Measurements from ENCODE around the gene PLCL2.
"Not testable (repeated sequence)": the region's sequence is repeated elsewhere in the genome, so short reads cannot be mapped to it uniquely, and the experiment has no call there.

Gene PLCL2

DNA sequence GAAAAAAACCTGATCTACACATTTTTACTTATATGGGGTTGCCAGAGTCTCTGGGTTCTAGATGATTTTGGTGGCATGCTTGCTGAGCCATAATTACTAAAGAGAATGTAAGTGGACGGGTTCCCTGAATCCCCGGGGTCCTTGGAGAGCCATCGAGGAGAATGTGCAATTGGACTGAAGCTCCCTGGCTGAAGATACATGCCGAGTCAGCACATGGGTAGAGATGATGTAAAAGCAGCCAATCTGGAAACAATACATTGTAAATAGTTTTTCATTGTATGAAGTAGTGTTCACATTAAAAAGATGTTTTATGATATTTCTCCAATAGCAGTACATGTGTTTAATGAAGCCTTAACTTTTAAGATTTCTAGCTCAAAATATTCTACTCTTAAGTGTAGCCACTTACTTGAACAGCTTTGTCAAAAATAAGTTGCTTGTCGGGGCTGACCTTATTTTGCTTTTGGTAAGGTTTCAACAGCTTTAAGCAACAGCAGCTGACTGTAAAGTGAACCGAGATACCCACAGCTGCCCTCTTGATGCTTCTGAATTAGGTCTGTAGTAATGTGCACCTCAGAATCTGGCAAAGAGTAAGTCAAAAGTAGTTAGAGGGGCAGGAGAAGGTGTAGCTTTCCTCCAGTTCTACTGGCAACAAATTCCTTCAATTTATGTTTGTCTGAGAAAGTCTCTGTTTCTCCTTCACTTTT lies 205.7 kb downstream of the PLCL2 start:
- no peak for DNase-seq (ENCODE audit: low read depth)
- TF ChIP-seq MYC (IDR thresholded peaks at IDR 0.05; ENCODE audit: low read depth, low read length): no peak
- no peak for TF ChIP-seq POLR2A (IDR thresholded peaks at IDR 0.05; ENCODE audit: extremely low read depth, insufficient read length)
- TF ChIP-seq CTCF (IDR thresholded peaks at IDR 0.05; ENCODE audit: low read depth, low read length): no peak

DNA sequence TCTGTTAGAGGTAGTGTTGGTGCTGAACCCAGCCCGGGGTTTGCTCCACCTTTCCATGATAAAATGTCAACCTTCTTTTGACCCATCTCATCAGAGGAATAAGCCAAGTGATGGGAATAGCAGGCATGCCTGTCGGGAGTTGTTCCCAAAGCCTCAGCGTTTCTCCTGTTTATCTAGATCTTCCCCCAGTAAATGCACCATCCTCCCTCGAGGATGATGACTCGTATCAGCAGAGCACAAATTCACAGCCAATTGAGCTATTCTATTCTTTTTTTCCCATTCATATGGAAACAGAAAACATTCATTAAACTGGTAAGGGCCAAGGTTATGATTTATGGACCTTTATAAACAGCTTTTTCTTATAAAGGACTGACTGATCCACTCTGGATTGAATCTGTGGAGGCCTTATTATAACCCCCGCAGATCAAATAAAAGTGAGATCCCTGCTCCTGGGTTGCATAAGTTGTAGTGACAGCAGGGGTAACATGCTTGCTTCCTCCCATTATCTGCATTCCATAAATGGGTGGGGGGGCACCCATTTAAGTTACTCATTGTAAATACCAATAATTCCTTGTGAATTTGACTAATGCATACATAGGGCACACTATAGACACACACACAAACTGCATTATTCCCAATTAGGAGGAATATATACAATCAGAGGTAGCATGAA lies 207.3 kb downstream of the PLCL2 start:
- TF ChIP-seq POLR2A (IDR thresholded peaks at IDR 0.05; ENCODE audit: extremely low read depth, insufficient read length) (no peak), CTCF (IDR thresholded peaks at IDR 0.05; ENCODE audit: low read depth, low read length) (no peak), MYC (IDR thresholded peaks at IDR 0.05; ENCODE audit: low read depth, low read length) (no peak), MAX (IDR thresholded peaks at IDR 0.05; ENCODE audit: low read depth, low read length) (no peak)
- no peak for DNase-seq (ENCODE audit: low read depth)
- no peak overlapping the region for H3K4me3 ChIP-seq (ENCODE audit: low read depth, low read length)

More for the DNA sequence above, 205.7 kb downstream of the PLCL2 start:
- H3K4me3 ChIP-seq (ENCODE audit: low read depth, low read length): no peak overlapping the region

DNA sequence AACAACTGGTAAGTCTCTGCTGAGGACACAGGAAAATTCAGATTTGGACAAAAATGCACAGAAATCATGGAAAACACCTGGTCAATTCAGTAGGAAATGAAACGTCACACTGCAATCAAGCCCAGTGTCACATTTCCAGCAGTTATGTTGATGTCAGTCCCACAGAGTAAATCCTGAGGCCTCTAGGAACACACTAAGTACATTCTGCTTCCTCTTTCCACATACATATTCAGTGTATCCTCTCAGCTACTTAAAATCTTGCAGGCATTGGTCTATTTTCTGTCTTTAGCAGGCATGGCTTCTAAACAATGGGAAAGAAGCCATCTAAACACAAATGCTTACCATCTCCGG lies 207.8 kb downstream of the PLCL2 start:
- no peak for DNase-seq (ENCODE audit: low read depth)
- no peak for TF ChIP-seq POLR2A (IDR thresholded peaks at IDR 0.05; ENCODE audit: extremely low read depth, insufficient read length)
- no peak for TF ChIP-seq MYC (IDR thresholded peaks at IDR 0.05; ENCODE audit: low read depth, low read length)
- no peak for TF ChIP-seq MAX (IDR thresholded peaks at IDR 0.05; ENCODE audit: low read depth, low read length)
- no peak for TF ChIP-seq CTCF (IDR thresholded peaks at IDR 0.05; ENCODE audit: low read depth, low read length)
- H3K4me3 ChIP-seq (ENCODE audit: low read depth, low read length): no peak overlapping the region

- no peak for TF ChIP-seq CTCF (IDR thresholded peaks at IDR 0.05; ENCODE audit: low read depth, low read length)
- no peak for TF ChIP-seq MYC (IDR thresholded peaks at IDR 0.05; ENCODE audit: low read depth, low read length)
- TF ChIP-seq POLR2A (IDR thresholded peaks at IDR 0.05; ENCODE audit: extremely low read depth, insufficient read length): no peak
- TF ChIP-seq MAX (IDR thresholded peaks at IDR 0.05; ENCODE audit: low read depth, low read length): no peak
- no peak overlapping the region for H3K4me3 ChIP-seq (ENCODE audit: low read depth, low read length)
- no peak for DNase-seq (ENCODE audit: low read depth)
These were observed 209.8 kb downstream of the PLCL2 start for GRCh38 chr3:17094551-17094950.

- TF ChIP-seq MAX (IDR thresholded peaks at IDR 0.05; ENCODE audit: low read depth, low read length): no peak
- no peak for DNase-seq (ENCODE audit: low read depth)
These were observed 218.8 kb downstream of the PLCL2 start for GRCh38 chr3:17103579-17103978.

DNA sequence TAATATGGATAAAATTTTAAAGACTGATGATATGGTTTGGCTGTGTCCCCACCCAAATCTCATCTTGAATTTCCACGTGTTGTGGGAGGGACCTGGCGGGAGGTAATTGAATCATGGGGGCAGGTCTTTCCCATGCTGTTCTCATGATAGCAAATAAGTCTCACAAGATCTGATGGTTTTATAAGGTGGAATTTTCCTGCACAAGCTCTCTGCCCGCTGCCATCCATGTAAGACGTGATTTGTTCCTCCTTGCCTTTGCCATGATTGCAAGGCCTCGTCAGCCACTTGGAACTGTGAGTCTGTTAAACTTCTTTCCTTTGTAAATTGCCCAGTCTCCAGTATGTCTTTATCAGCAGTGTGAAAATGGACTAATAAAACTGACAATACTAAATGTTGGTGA lies 222.0 kb downstream of the PLCL2 start:
- not testable (repeated sequence) for H3K4me3 ChIP-seq (ENCODE audit: low read depth, low read length); DNase-seq (ENCODE audit: low read depth)

More at GRCh38 chr3:17103579-17103978, 218.8 kb downstream of the PLCL2 start:
- H3K4me3 ChIP-seq (ENCODE audit: low read depth, low read length): no peak overlapping the region

Measured in NB4 (cell line).